Breast epithelium (tissue), 4 donors: Measurements from ENCODE around the gene PPP1R16B. TPM values are rescaled to one million over a fixed set of nuclear protein-coding genes. Genes with fewer than 3 reads are reported as not detected.

ENCODE experiments used
- DNase-seq, 2 donors: peaks; one replicate each; pipeline ENCODE4 v3.0.0-alpha.2; 2019; ENCODE audit warnings: low spot score in 2 of 2
- H3K27ac ChIP-seq, 2 donors: fragments of 200-600 bp; sonication (generic) in 1 of 2; one replicate each; pipeline ENCODE4 v1.5.1; 2016 to 2019; ENCODE audit warnings: mild to moderate bottlenecking in 1 of 2
- H3K27me3 ChIP-seq, 2 donors: fragments of 200-600 bp; sonication (generic) in 1 of 2; one replicate each; pipeline versions ENCODE4 v1.5.1 to v1.6.0; 2017 to 2019; ENCODE audit warnings: control low read depth in 1 of 2, mild to moderate bottlenecking in 1 of 2
- H3K36me3 ChIP-seq: fragments of 200-600 bp; one replicate; pipeline ENCODE4 v1.5.1; 2019
- H3K4me1 ChIP-seq, 2 donors: fragments of 200-600 bp; sonication (generic); one replicate each; pipeline ENCODE4 v1.5.1; 2016 to 2019; ENCODE audit warnings: control low read depth in 1 of 2
- H3K4me3 ChIP-seq, 3 donors: fragments of 200-600 bp; sonication (generic); 1 replicate in 2 of 3; 2 replicates in 1 of 3; pipeline ENCODE4 v1.5.1; 2016 to 2019; ENCODE audit warnings: mild to moderate bottlenecking in 3 of 3, moderate library complexity in 2 of 3
- H3K9me3 ChIP-seq, 2 donors: fragments of 200-600 bp; sonication (generic) in 1 of 2; one replicate each; pipeline ENCODE4 v1.5.1; 2016 to 2019; ENCODE audit warnings: control low read depth in 1 of 2
- CTCF ChIP-seq, 3 donors: fragments of 450-650 bp; IDR thresholded peaks; one replicate each; pipeline ENCODE4 v1.5.1; 2016 to 2017; ENCODE audit warnings: antibody characterized with exemption in 3 of 3, mild to moderate bottlenecking in 3 of 3, moderate library complexity in 3 of 3
- POLR2A ChIP-seq: fragments of 450-650 bp; IDR thresholded peaks from one replicate; pipeline ENCODE4 v1.6.1; 2016; ENCODE audit warnings: antibody characterized with exemption, mild to moderate bottlenecking, moderate library complexity
- POLR2AphosphoS5 ChIP-seq, 3 donors: sonication (generic); formaldehyde crosslinking; IDR thresholded peaks; one replicate each; pipeline ENCODE4 v1.6.1; 2017; ENCODE audit warnings: antibody characterized with exemption in 3 of 3
- intact Hi-C: fragments of 100-400 bp; cut with DNase I; formaldehyde crosslinking; loops from one replicate; pipeline ENCODE4 v1.15.1; 2023; ENCODE audit warnings: low total_unique reads
- total RNA-seq, 3 donors: library from RNA; depleted of rRNA; stranded (reverse); fragments of >200 nt; gene quantifications; one replicate each; pipeline ENCODE4 v1.1.0, GENCODE V29; 2016

PPP1R16B gene
- total RNA-seq, 3 donors from 2014 or later = 3.7 to 10.8 (median 8.2) TPM

DNA sequence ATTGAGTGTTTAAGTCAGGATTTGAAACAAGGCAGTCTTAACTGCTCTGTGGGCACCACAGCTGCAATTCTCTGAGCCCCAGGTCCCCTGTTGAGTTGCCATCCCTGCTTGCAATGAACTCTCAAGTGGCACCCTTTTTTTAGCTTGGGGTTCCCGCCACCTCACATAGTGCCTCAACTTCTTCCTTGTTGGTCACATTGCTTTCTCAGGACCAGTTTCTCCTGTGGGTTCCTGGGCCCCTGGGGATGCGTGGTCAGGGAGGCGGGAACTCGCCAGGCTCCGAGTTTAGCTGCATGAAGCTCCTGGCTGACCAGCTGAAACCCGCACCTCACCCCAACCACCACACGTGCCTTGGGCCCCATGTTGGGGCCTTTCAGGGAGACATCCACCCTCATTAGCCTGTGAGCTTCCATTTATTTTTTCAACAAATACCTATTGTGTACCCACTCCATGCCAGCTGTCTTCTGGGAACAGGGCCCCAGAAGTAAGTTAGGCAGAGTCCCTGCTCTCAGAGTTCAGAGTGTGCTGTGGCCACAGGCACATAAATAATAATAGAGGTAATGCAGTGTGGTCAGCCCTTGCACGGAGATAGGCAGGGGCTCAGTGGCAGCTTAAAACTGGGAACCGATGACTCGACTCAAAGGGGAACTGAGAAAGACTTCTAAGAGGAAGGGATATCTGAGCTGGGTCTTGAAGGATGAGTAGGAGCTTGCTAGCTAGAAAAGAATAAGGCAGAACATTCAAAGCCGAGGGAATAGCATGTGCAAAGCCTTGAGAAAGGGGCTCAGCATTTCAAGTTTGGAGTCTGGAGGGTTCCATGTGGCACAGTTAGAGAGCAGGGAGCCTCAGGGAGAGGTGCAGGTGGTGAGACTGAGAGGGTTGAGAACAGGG lies 86.8 kb downstream of the PPP1R16B start:
- H3K4me3 ChIP-seq = no peak overlapping the region
- no peaks in the 10 kb centered on the region for H3K36me3 ChIP-seq
- no peak for DNase-seq
- H3K9me3 ChIP-seq = no peaks in the 10 kb centered on the region
- no peaks in the 10 kb centered on the region for H3K4me1 ChIP-seq
- intact Hi-C loops = no loop called here
- H3K27ac ChIP-seq = no peak overlapping the region
- H3K27me3 ChIP-seq = no peaks in the 10 kb centered on the region
- no peak for TF ChIP-seq POLR2AphosphoS5 (IDR thresholded peaks at IDR 0.05)

DNA sequence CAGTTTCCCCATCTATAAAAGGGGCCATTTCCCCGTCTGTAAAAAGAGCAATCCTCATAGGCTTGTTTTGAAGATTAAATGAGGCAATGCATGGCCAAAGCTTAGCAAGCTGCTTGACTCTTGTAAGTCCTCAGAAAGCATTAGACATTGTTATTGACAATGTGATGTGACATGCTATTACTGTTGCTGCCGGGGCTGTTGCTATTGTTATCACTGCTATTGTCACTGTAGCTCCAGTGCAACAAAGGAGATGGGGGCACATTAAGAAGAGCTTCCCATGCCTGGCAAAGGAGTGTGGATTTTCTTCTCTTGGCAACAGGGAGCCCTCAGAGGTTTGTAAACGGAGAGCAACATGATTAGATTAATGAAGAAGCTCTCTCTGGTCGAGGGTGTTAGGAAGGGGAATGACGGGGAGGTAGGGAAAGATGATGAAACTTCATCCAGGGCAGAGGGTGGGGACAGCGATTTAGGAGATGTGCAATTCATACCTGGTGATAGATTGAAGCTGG lies 87.6 kb downstream of the PPP1R16B start:
- H3K36me3 ChIP-seq = no peaks in the 10 kb centered on the region
- H3K4me3 ChIP-seq = no peak overlapping the region
- intact Hi-C loops = no loop called here
- no peak overlapping the region for H3K27ac ChIP-seq
- no peak for DNase-seq
- no peaks in the 10 kb centered on the region for H3K27me3 ChIP-seq
- TF ChIP-seq CTCF (IDR thresholded peaks at IDR 0.05) (no peak), POLR2AphosphoS5 (IDR thresholded peaks at IDR 0.05) (no peak), POLR2A (no peak)
- H3K4me1 ChIP-seq = no peaks in the 10 kb centered on the region
- H3K9me3 ChIP-seq = no peaks in the 10 kb centered on the region

GRCh38 chr20:38893565-38894090 lies 88.1 kb downstream of the PPP1R16B start:
- Histone ChIP-seq H3K27me3 (no peaks in the 10 kb centered on the region), H3K36me3 (no peaks in the 10 kb centered on the region), H3K4me3 (peak overlapping the region in 1 of 3 donors; percentile 47), H3K4me1 (no peaks in the 10 kb centered on the region), H3K27ac (no peak overlapping the region), H3K9me3 (no peaks in the 10 kb centered on the region)
- intact Hi-C loops = no loop called here
- peak in 1 of 2 donors; percentile 64 for DNase-seq
- TF ChIP-seq CTCF (IDR thresholded peaks at IDR 0.05) (peak in 2 of 3 donors; percentile 43 to 60), POLR2A (no peak)

GRCh38 chr20:38894091-38894847 lies 88.8 kb downstream of the PPP1R16B start:
- intact Hi-C loops = no loop called here
- no peak for DNase-seq
- Histone ChIP-seq H3K36me3 (no peaks in the 10 kb centered on the region), H3K27me3 (no peaks in the 10 kb centered on the region), H3K27ac (no peak overlapping the region), H3K9me3 (no peaks in the 10 kb centered on the region), H3K4me3 (peak overlapping the region in 1 of 3 donors; percentile 47), H3K4me1 (no peaks in the 10 kb centered on the region)
- TF ChIP-seq POLR2A (no peak), POLR2AphosphoS5 (IDR thresholded peaks at IDR 0.05) (no peak), CTCF (IDR thresholded peaks at IDR 0.05) (no peak)

- Histone ChIP-seq H3K36me3 (no peaks in the 10 kb centered on the region), H3K27ac (no peak overlapping the region), H3K4me3 (no peak overlapping the region), H3K9me3 (no peaks in the 10 kb centered on the region), H3K27me3 (no peaks in the 10 kb centered on the region), H3K4me1 (no peaks in the 10 kb centered on the region)
- intact Hi-C loops = no loop called here
- DNase-seq = no peak
- TF ChIP-seq CTCF (IDR thresholded peaks at IDR 0.05) (no peak), POLR2A (no peak), POLR2AphosphoS5 (IDR thresholded peaks at IDR 0.05) (no peak)
These were observed 89.8 kb downstream of the PPP1R16B start for GRCh38 chr20:38895098-38895949.
